ENCODE results near the gene HMGCR. TPM values are rescaled to one million over a fixed set of nuclear protein-coding genes. Genes with fewer than 3 reads are reported as not detected.
"Not testable (repeated sequence)": the region's sequence is repeated elsewhere in the genome, so short reads cannot be mapped to it uniquely, and the experiment has no call there.

The HMGCR gene
- total RNA-seq, result 100 to 1,000 TPM; 118 to 319 TPM

DNA sequence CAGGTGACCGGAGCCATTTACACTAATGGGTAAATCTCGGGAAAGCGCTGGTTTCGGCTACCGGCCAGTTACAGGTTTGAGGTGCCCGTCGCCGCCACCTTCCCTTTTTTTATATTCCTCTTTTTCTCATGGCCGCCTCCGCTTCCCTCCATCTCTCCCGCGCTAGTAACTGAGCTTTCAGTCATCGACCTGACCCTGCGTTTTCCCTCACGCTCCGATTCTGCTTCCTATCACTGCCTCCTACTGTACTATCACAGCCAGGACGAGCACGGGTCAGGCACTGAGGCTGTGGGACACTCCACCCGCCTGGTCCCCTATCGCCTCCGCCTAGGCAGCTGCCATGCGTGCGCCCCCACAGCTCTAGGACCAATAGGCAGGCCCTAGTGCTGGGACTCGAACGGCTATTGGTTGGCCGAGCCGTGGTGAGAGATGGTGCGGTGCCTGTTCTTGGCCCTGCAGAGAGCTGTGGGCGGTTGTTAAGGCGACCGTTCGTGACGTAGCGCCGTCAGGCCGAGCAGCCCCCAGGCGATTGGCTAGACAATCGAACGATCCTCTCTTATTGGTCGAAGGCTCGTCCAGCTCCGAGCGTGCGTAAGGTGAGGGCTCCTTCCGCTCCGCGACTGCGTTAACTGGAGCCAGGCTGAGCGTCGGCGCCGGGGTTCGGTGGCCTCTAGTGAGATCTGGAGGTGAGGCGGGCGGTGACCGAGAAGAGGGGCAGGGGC is at the start of gene HMGCR:
TSS of gene HMGCR (plus strand) at position 606 of the 722 bp plus-strand sequence. CDS start 5,386 bp downstream, outside the sequence.
- intact Hi-C loops (cut with DNase I), result loop anchor here (5.0 kb wide), 2 partner anchors 94 to 569 kb away; partner anchors contain the start of genes GFM2 and NSA2
- peak; percentile 98 for DNase-seq
- peak within 1 kb of the TSS; percentile 63 for H3K4me3 ChIP-seq

DNA sequence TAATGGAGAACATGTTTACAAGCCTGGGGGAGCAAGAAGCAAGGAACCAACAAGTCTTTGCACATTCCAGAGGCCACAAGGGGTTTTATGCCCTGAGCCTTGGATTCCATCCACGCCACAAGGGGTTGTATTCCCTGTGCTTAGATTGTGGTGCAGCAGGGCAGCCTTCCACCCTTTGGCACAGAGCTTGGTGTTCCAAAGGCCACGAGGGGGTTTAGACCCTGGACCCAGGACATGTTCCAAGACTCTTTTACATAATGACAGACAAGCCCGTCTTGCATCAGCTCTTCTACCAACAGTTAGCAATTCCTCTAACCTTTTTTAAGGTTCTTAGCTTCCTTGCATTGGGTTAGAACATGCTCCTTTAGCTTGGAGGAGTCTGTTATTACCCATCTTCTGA is 45.2 kb upstream of the HMGCR start:
- intact Hi-C loops (cut with DNase I); H3K27ac ChIP-seq; H3K4me1 ChIP-seq; H3K9me3 ChIP-seq; H3K4me3 ChIP-seq; H3K36me3 ChIP-seq; DNase-seq; H3K9ac ChIP-seq (ENCODE audit: low read depth in 2 of 2, low read length in 2 of 2); H3K27me3 ChIP-seq: not testable (repeated sequence)

More for the DNA sequence above, at the start of gene HMGCR:
- no peaks in the 10 kb centered on the region for H3K36me3 ChIP-seq
- peak within 1 kb of the TSS; percentile 90 for H3K9ac ChIP-seq (ENCODE audit: low read depth in 2 of 2, low read length in 2 of 2)
- H3K9me3 ChIP-seq, result no peaks in the 10 kb centered on the region
- H3K4me1 ChIP-seq, result no peaks in the 10 kb centered on the region
- H3K27me3 ChIP-seq, result no peaks in the 10 kb centered on the region
- peak within 1 kb of the TSS; percentile 95 for H3K27ac ChIP-seq
- no peak for TF ChIP-seq CTCF (IDR thresholded peaks at IDR 0.05)

- intact Hi-C loops (cut with DNase I), result no loop called here
- no peak overlapping the region for H3K27ac ChIP-seq
- no peaks in the 10 kb centered on the region for H3K27me3 ChIP-seq
- no peaks in the 10 kb centered on the region for H3K9me3 ChIP-seq
- H3K36me3 ChIP-seq, result no peaks in the 10 kb centered on the region
- H3K9ac ChIP-seq (ENCODE audit: low read depth in 2 of 2, low read length in 2 of 2), result no peak overlapping the region
- TF ChIP-seq CTCF (IDR thresholded peaks at IDR 0.05), result no peak
- no peak overlapping the region for H3K4me3 ChIP-seq
- H3K4me1 ChIP-seq, result no peaks in the 10 kb centered on the region
- no peak for DNase-seq
These were observed 36.9 kb upstream of the HMGCR start for GRCh38 chr5:75300084-75300483.

- Histone ChIP-seq H3K27ac (no peak overlapping the region), H3K27me3 (no peaks in the 10 kb centered on the region), H3K4me3 (no peak overlapping the region), H3K4me1 (no peaks in the 10 kb centered on the region), H3K36me3 (no peaks in the 10 kb centered on the region), H3K9me3 (no peaks in the 10 kb centered on the region), H3K9ac (ENCODE audit: low read depth in 2 of 2, low read length in 2 of 2) (no peak overlapping the region)
- no peak for DNase-seq
- TF ChIP-seq CTCF (IDR thresholded peaks at IDR 0.05), result no peak
- intact Hi-C loops (cut with DNase I), result no loop called here
These were observed 33.6 kb upstream of the HMGCR start for GRCh38 chr5:75303419-75303818.

GRCh38 chr5:75304486-75304885 is 32.5 kb upstream of the HMGCR start:
- H3K4me3 ChIP-seq; H3K27me3 ChIP-seq; H3K9me3 ChIP-seq; intact Hi-C loops (cut with DNase I); H3K27ac ChIP-seq; DNase-seq; H3K9ac ChIP-seq (ENCODE audit: low read depth in 2 of 2, low read length in 2 of 2); H3K36me3 ChIP-seq; H3K4me1 ChIP-seq: not testable (repeated sequence)

DNA sequence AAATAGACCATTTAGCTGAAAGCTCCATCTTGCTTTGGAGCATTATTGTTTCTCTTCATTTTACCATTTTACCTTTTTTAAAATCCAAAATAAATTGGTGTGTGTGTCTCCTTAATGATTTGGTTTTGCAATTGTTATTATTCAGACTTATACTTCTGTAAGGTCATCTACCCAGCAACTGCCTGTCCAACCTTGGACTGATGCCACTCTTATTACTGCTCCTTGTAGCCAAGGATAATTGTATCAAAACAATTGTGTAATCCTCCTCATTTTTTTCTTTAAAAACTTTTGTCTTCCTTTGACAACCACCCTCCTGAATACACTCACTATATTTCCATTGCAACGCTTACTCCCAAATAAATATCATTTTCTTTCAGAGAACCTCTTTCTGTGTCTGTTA is 30.3 kb upstream of the HMGCR start:
- no peak for TF ChIP-seq CTCF (IDR thresholded peaks at IDR 0.05)
- Histone ChIP-seq H3K9ac (ENCODE audit: low read depth in 2 of 2, low read length in 2 of 2) (no peak overlapping the region), H3K4me3 (no peak overlapping the region), H3K4me1 (no peaks in the 10 kb centered on the region), H3K27me3 (no peaks in the 10 kb centered on the region), H3K9me3 (no peaks in the 10 kb centered on the region), H3K36me3 (no peaks in the 10 kb centered on the region), H3K27ac (no peak overlapping the region)
- intact Hi-C loops (cut with DNase I), result no loop called here
- DNase-seq, result no peak

All from colonic mucosa (tissue), 4 donors.